PFSK-1 (cell line): ENCODE measurements around the gene ALKAL2.

Experiments used
- FOXP2 ChIP-seq: optimal IDR thresholded peaks from 2 replicates; pipeline ENCODE3; 2011; ENCODE audit warnings: borderline replicate concordance, control low read depth, inconsistent platforms; ENCODE audit not compliant: insufficient read depth; ENCODE audit errors: extremely low read length, extremely low read depth
- POLR2AphosphoS5 ChIP-seq: IDR thresholded peaks from 2 replicates; pipeline ENCODE4 v1.6.1; 2012; ENCODE audit warnings: low read depth, mild to moderate bottlenecking, control low read depth, low read length, moderate library complexity
- SIN3A ChIP-seq: IDR thresholded peaks from 2 replicates; pipeline ENCODE4 v1.6.1; 2012; ENCODE audit warnings: mild to moderate bottlenecking, low read length, moderate library complexity, borderline replicate concordance; ENCODE audit not compliant: insufficient read depth
- TAF1 ChIP-seq: IDR thresholded peaks from 2 replicates; pipeline ENCODE4 v1.6.1; 2012; ENCODE audit warnings: low read length, control low read depth, borderline replicate concordance; ENCODE audit not compliant: insufficient read depth
- TF ChIP-seq, protein P1 (sequence below), 2 experiments: IDR thresholded peaks; 2 replicates each; pipeline versions ENCODE4 v1.6.1 to v1.8.0; 2011 to 2012; ENCODE audit warnings: low read depth in 2 of 2, low read length in 2 of 2, control low read depth in 1 of 2, inconsistent platforms in 1 of 2, mild to moderate bottlenecking in 1 of 2, moderate library complexity in 1 of 2; ENCODE audit not compliant: insufficient read depth in 1 of 2

ALKAL2 gene

DNA sequence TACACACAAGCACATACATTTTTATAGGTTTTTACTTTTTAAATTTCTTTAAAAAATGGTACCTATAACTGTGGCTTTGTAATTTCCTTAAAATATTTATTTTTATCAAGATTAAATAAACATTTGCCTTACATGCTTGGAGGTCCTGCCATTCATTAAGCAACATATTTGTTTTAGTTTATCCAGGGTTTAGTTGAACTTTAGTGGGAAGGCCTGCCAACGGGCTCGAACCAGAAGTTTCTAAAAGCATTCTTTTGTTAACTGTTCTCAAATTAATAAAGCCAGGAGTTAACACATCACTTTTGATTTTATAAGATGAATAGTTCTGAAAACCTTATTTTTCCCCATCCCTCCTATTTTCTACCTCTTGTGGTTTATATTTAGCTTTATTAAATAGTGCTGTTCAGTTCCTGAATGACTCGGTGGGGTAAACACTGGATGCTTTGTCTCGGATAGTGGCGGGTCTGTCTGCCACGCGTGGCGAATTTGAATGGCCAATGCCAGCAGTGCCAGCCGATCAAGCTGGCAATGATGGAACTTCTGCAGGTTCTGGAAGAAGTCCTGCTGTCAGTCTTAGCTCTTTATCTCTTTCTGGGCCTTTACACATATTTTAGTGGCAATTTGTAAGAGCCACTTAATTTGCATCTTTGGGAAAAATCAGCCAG lies 56.2 kb downstream of the ALKAL2 start:
- TF ChIP-seq TAF1 (no peak), SIN3A (no peak), FOXP2 (no peak), POLR2AphosphoS5 (no peak)
- TF ChIP-seq, protein P1, sequence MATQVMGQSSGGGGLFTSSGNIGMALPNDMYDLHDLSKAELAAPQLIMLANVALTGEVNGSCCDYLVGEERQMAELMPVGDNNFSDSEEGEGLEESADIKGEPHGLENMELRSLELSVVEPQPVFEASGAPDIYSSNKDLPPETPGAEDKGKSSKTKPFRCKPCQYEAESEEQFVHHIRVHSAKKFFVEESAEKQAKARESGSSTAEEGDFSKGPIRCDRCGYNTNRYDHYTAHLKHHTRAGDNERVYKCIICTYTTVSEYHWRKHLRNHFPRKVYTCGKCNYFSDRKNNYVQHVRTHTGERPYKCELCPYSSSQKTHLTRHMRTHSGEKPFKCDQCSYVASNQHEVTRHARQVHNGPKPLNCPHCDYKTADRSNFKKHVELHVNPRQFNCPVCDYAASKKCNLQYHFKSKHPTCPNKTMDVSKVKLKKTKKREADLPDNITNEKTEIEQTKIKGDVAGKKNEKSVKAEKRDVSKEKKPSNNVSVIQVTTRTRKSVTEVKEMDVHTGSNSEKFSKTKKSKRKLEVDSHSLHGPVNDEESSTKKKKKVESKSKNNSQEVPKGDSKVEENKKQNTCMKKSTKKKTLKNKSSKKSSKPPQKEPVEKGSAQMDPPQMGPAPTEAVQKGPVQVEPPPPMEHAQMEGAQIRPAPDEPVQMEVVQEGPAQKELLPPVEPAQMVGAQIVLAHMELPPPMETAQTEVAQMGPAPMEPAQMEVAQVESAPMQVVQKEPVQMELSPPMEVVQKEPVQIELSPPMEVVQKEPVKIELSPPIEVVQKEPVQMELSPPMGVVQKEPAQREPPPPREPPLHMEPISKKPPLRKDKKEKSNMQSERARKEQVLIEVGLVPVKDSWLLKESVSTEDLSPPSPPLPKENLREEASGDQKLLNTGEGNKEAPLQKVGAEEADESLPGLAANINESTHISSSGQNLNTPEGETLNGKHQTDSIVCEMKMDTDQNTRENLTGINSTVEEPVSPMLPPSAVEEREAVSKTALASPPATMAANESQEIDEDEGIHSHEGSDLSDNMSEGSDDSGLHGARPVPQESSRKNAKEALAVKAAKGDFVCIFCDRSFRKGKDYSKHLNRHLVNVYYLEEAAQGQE (IDR thresholded peaks at IDR 0.05; ENCODE audit: insufficient read depth in 1 of 2, low read depth in 2 of 2, low read length in 2 of 2), result no peak
